Measurements from ENCODE around the gene CDCA7L. TPM values are rescaled to one million over a fixed set of nuclear protein-coding genes. Genes with fewer than 3 reads are reported as not detected.

The CDCA7L gene
- total RNA-seq, 1 experiment from 2014 or later = 59.9 TPM

- CTCF ChIA-PET = no interaction called here
- peaks cover 41% of the 10 kb centered on the region for H3K4me1 ChIP-seq (ENCODE audit: insufficient read depth, low read length)
- H3K4me2 ChIP-seq (ENCODE audit: low read length) = peak overlapping the region; percentile 98
- peak overlapping the region; percentile 90 for H3K9ac ChIP-seq (ENCODE audit: low read length)
- no peaks in the 10 kb centered on the region for H3K9me2 ChIP-seq (replicated peaks; ENCODE audit: low read length)
- BruUV-seq (replicated peaks) = TSS peak; percentile 7
- no peaks in the 10 kb centered on the region for H3K9me3 ChIP-seq (ENCODE audit: low read length)
- no peaks in the 10 kb centered on the region for H3F3A ChIP-seq (ENCODE audit: low read length, unreplicated experiment)
- TF ChIP-seq EZH2phosphoT487 (IDR thresholded peaks at IDR 0.05; ENCODE audit: borderline replicate concordance, low read length) (no peak), EZH2 (IDR thresholded peaks at IDR 0.05; ENCODE audit: low read length, unreplicated experiment) (no peak)
- TF ChIP-seq, protein P1, sequence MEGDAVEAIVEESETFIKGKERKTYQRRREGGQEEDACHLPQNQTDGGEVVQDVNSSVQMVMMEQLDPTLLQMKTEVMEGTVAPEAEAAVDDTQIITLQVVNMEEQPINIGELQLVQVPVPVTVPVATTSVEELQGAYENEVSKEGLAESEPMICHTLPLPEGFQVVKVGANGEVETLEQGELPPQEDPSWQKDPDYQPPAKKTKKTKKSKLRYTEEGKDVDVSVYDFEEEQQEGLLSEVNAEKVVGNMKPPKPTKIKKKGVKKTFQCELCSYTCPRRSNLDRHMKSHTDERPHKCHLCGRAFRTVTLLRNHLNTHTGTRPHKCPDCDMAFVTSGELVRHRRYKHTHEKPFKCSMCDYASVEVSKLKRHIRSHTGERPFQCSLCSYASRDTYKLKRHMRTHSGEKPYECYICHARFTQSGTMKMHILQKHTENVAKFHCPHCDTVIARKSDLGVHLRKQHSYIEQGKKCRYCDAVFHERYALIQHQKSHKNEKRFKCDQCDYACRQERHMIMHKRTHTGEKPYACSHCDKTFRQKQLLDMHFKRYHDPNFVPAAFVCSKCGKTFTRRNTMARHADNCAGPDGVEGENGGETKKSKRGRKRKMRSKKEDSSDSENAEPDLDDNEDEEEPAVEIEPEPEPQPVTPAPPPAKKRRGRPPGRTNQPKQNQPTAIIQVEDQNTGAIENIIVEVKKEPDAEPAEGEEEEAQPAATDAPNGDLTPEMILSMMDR (conservative IDR thresholded peaks at IDR 0.05; ENCODE audit: low read depth, low read length) = no peak
- POLR2A ChIA-PET (ENCODE audit: unreplicated experiment) = interaction anchor here (0.7 kb wide), 1 partner anchor 100 kb away, joined by 3 read pairs; no protein-coding TSS in a partner anchor
- peak overlapping the region; percentile 97 for H3K4me3 ChIP-seq (ENCODE audit: low read length)
- peaks cover 40% of the 10 kb centered on the region for H3K79me2 ChIP-seq (ENCODE audit: low read length)
- no peak for DNase-seq
- no peak for ATAC-seq
- H4K20me1 ChIP-seq (ENCODE audit: low read length) = peaks cover 18% of the 10 kb centered on the region; the same call in 1 of the 2 replicates
- H3K36me3 ChIP-seq (ENCODE audit: low read depth, low read length) = no peaks in the 10 kb centered on the region
- peak overlapping the region; percentile 76 for H3K27ac ChIP-seq (ENCODE audit: low read length)
- intact Hi-C loops (cut with micrococcal nuclease) = loop anchor here (1.0 to 5.0 kb wide), 3 partner anchors 15 to 551 kb away; partner anchors contain the start of gene SP4
- peak overlapping the region; percentile 81 for H2AFZ ChIP-seq (ENCODE audit: low read length)
- H3K27me3 ChIP-seq (ENCODE audit: low read length) = no peaks in the 10 kb centered on the region
Observed at GRCh38 chr7:21946222-21946709, 567 bp upstream of the CDCA7L start.

- intact Hi-C loops (cut with micrococcal nuclease) = loop anchor here (1.0 to 5.0 kb wide), 4 partner anchors 43 to 552 kb away; partner anchors contain the start of gene SP4
- no peak for TF ChIP-seq EZH2 (IDR thresholded peaks at IDR 0.05; ENCODE audit: low read length, unreplicated experiment)
- TF ChIP-seq, protein P1 (conservative IDR thresholded peaks at IDR 0.05; ENCODE audit: low read depth, low read length) = no peak
- TF ChIP-seq EZH2phosphoT487 (IDR thresholded peaks at IDR 0.05; ENCODE audit: borderline replicate concordance, low read length) = no peak
- H3K4me1 ChIP-seq (ENCODE audit: insufficient read depth, low read length) = peaks cover 43% of the 10 kb centered on the region
Observed at GRCh38 chr7:21944616-21945453, 864 bp downstream of the CDCA7L start.

More at GRCh38 chr7:21944616-21945453, 864 bp downstream of the CDCA7L start:
- peak; percentile 64 for DNase-seq
- Histone ChIP-seq H4K20me1 (ENCODE audit: low read length) (peaks cover 20% of the 10 kb centered on the region; the same call in 1 of the 2 replicates), H3K27ac (ENCODE audit: low read length) (peak overlapping the region; percentile 76), H3F3A (ENCODE audit: low read length, unreplicated experiment) (no peaks in the 10 kb centered on the region), H2AFZ (ENCODE audit: low read length) (peak overlapping the region; percentile 81), H3K4me2 (ENCODE audit: low read length) (peak overlapping the region; percentile 98), H3K79me2 (ENCODE audit: low read length) (peaks cover 54% of the 10 kb centered on the region), H3K9ac (ENCODE audit: low read length) (peak overlapping the region; percentile 90), H3K9me2 (replicated peaks; ENCODE audit: low read length) (no peaks in the 10 kb centered on the region), H3K36me3 (ENCODE audit: low read depth, low read length) (no peaks in the 10 kb centered on the region), H3K9me3 (ENCODE audit: low read length) (no peaks in the 10 kb centered on the region), H3K4me3 (ENCODE audit: low read length) (peak overlapping the region; percentile 97), H3K27me3 (ENCODE audit: low read length) (no peaks in the 10 kb centered on the region)
- BruUV-seq (replicated peaks) = TSS peak; percentile 42
- ChIA-PET CTCF (no interaction called here), POLR2A (ENCODE audit: unreplicated experiment) (interaction anchor here (0.6 to 0.7 kb wide), 4 partner anchors 17 to 773 kb away, joined by 3 to 4 read pairs (median 3); no protein-coding TSS in a partner anchor)
- ATAC-seq = peak; percentile 27

Measured in PC-3 (cell line).